Brain pericyte (primary cell): ENCODE measurements around the gene CCNH.

ENCODE experiments used
- DNase-seq: peaks from one replicate; pipeline ENCODE4 v3.0.0-alpha.2; 2012; ENCODE audit warnings: low read depth, low spot score

The CCNH gene

GRCh38 chr5:87412630-87413342, at the start of gene CCNH:
CCNH (minus strand) TSS chr5:87412930; CDS start chr5:87412794, 136 bp downstream.
- peak; percentile 94 for DNase-seq

GRCh38 chr5:87457706-87458105, 45.0 kb upstream of the CCNH start:
- DNase-seq = no peak

GRCh38 chr5:87453801-87454200, 41.1 kb upstream of the CCNH start:
- DNase-seq = no peak

- DNase-seq = no peak
These were observed 40.1 kb upstream of the CCNH start for GRCh38 chr5:87452837-87453236.

GRCh38 chr5:87442419-87442818, 29.7 kb upstream of the CCNH start:
- DNase-seq = no peak

GRCh38 chr5:87438231-87438630, 25.5 kb upstream of the CCNH start:
- DNase-seq = no peak

GRCh38 chr5:87437724-87438123, 25.0 kb upstream of the CCNH start:
- DNase-seq = no peak

- no peak for DNase-seq
These were observed 22.5 kb upstream of the CCNH start for GRCh38 chr5:87435144-87435694.

GRCh38 chr5:87434461-87434860, 21.7 kb upstream of the CCNH start:
- no peak for DNase-seq

GRCh38 chr5:87433945-87434344, 21.2 kb upstream of the CCNH start:
- no peak for DNase-seq

- DNase-seq = no peak
These were observed 19.7 kb upstream of the CCNH start for GRCh38 chr5:87432460-87432859.

- DNase-seq = no peak
These were observed 18.2 kb upstream of the CCNH start for GRCh38 chr5:87430863-87431457.

- no peak for DNase-seq
These were observed 11.0 kb upstream of the CCNH start for GRCh38 chr5:87423755-87424154.

GRCh38 chr5:87421307-87421706, 8.6 kb upstream of the CCNH start:
- no peak for DNase-seq

- no peak for DNase-seq
These were observed 5.8 kb upstream of the CCNH start for GRCh38 chr5:87418506-87418905.

GRCh38 chr5:87413343-87413645, 564 bp upstream of the CCNH start:
- DNase-seq = no peak

GRCh38 chr5:87411973-87412629, 629 bp downstream of the CCNH start:
- no peak for DNase-seq

GRCh38 chr5:87411586-87411972, 1.2 kb downstream of the CCNH start:
- no peak for DNase-seq

GRCh38 chr5:87410931-87411330, 1.8 kb downstream of the CCNH start:
- DNase-seq = no peak

GRCh38 chr5:87408204-87408603, 4.5 kb downstream of the CCNH start:
- DNase-seq = no peak

GRCh38 chr5:87405472-87406155, 7.1 kb downstream of the CCNH start:
- DNase-seq = no peak

- no peak for DNase-seq
These were observed 8.4 kb downstream of the CCNH start for GRCh38 chr5:87404359-87404758.
